ENCODE measurements around the gene TTC23L. TPM values are rescaled to one million over a fixed set of nuclear protein-coding genes. Genes with fewer than 3 reads are reported as not detected.

Gene TTC23L
- total and polyA plus RNA-seq, 2 of the 8 experiments (the other 6 are each of a cell fraction or from before 2014, with no cell fraction given): 1.1 to 2.4 TPM

DNA sequence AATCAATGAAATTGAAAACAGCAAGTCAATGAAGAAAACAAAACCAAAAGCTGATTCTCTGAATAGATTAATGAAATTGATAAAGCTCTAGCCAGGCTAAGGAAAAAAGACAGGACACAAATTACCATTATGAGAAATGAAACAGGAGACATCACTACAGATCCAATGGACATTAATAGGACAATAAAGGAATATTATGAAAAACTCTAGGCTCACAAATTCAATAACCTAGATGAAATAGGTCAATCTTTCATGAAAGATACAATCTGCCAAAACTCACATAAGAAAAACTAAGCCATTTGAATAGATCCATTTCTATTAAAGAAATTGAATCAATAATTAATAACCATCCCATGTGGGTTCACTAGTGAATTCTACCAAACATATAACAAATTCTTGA lies 37.3 kb downstream of the TTC23L start (continued):
- TF ChIP-seq, protein P1, sequence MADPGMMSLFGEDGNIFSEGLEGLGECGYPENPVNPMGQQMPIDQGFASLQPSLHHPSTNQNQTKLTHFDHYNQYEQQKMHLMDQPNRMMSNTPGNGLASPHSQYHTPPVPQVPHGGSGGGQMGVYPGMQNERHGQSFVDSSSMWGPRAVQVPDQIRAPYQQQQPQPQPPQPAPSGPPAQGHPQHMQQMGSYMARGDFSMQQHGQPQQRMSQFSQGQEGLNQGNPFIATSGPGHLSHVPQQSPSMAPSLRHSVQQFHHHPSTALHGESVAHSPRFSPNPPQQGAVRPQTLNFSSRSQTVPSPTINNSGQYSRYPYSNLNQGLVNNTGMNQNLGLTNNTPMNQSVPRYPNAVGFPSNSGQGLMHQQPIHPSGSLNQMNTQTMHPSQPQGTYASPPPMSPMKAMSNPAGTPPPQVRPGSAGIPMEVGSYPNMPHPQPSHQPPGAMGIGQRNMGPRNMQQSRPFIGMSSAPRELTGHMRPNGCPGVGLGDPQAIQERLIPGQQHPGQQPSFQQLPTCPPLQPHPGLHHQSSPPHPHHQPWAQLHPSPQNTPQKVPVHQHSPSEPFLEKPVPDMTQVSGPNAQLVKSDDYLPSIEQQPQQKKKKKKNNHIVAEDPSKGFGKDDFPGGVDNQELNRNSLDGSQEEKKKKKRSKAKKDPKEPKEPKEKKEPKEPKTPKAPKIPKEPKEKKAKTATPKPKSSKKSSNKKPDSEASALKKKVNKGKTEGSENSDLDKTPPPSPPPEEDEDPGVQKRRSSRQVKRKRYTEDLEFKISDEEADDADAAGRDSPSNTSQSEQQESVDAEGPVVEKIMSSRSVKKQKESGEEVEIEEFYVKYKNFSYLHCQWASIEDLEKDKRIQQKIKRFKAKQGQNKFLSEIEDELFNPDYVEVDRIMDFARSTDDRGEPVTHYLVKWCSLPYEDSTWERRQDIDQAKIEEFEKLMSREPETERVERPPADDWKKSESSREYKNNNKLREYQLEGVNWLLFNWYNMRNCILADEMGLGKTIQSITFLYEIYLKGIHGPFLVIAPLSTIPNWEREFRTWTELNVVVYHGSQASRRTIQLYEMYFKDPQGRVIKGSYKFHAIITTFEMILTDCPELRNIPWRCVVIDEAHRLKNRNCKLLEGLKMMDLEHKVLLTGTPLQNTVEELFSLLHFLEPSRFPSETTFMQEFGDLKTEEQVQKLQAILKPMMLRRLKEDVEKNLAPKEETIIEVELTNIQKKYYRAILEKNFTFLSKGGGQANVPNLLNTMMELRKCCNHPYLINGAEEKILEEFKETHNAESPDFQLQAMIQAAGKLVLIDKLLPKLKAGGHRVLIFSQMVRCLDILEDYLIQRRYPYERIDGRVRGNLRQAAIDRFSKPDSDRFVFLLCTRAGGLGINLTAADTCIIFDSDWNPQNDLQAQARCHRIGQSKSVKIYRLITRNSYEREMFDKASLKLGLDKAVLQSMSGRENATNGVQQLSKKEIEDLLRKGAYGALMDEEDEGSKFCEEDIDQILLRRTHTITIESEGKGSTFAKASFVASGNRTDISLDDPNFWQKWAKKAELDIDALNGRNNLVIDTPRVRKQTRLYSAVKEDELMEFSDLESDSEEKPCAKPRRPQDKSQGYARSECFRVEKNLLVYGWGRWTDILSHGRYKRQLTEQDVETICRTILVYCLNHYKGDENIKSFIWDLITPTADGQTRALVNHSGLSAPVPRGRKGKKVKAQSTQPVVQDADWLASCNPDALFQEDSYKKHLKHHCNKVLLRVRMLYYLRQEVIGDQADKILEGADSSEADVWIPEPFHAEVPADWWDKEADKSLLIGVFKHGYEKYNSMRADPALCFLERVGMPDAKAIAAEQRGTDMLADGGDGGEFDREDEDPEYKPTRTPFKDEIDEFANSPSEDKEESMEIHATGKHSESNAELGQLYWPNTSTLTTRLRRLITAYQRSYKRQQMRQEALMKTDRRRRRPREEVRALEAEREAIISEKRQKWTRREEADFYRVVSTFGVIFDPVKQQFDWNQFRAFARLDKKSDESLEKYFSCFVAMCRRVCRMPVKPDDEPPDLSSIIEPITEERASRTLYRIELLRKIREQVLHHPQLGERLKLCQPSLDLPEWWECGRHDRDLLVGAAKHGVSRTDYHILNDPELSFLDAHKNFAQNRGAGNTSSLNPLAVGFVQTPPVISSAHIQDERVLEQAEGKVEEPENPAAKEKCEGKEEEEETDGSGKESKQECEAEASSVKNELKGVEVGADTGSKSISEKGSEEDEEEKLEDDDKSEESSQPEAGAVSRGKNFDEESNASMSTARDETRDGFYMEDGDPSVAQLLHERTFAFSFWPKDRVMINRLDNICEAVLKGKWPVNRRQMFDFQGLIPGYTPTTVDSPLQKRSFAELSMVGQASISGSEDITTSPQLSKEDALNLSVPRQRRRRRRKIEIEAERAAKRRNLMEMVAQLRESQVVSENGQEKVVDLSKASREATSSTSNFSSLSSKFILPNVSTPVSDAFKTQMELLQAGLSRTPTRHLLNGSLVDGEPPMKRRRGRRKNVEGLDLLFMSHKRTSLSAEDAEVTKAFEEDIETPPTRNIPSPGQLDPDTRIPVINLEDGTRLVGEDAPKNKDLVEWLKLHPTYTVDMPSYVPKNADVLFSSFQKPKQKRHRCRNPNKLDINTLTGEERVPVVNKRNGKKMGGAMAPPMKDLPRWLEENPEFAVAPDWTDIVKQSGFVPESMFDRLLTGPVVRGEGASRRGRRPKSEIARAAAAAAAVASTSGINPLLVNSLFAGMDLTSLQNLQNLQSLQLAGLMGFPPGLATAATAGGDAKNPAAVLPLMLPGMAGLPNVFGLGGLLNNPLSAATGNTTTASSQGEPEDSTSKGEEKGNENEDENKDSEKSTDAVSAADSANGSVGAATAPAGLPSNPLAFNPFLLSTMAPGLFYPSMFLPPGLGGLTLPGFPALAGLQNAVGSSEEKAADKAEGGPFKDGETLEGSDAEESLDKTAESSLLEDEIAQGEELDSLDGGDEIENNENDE (IDR thresholded peaks at IDR 0.05; ENCODE audit: insufficient replicate concordance, low read length): no peak
- TF ChIP-seq, protein P2, sequence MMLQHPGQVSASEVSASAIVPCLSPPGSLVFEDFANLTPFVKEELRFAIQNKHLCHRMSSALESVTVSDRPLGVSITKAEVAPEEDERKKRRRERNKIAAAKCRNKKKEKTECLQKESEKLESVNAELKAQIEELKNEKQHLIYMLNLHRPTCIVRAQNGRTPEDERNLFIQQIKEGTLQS (IDR thresholded peaks at IDR 0.05; ENCODE audit: insufficient read depth, low read depth, low read length): no peak
- no peak for TF ChIP-seq SP4 (IDR thresholded peaks at IDR 0.05; ENCODE audit: low read length)
- TF ChIP-seq ZNF274 (IDR thresholded peaks at IDR 0.05; ENCODE audit: borderline replicate concordance, extremely low read depth, low read length): no peak
- no peak for TF ChIP-seq JUND (IDR thresholded peaks at IDR 0.05; ENCODE audit: low read length)
- no peak for TF ChIP-seq PHF8 (conservative IDR thresholded peaks at IDR 0.05; ENCODE audit: low read depth, low read length)

Data from H1 (cell line).